ENCODE measurements around the gene KBTBD6. TPM values are rescaled to one million over a fixed set of nuclear protein-coding genes. Genes with fewer than 3 reads are reported as not detected.
"Not testable (repeated sequence)": the region's sequence is repeated elsewhere in the genome, so short reads cannot be mapped to it uniquely, and the experiment has no call there.

Gene KBTBD6
- total RNA-seq, 3 donors from 2014 or later (not counting 1 experiment from before 2014, with no cell fraction given) = 1.7 to 3.2 (median 3.1) TPM

GRCh38 chr13:41099986-41100385, 32.6 kb downstream of the KBTBD6 start:
- H3K36me3 Mint-ChIP-seq = no peaks in the 10 kb centered on the region
- Histone ChIP-seq H3K27me3 (ENCODE audit: control insufficient read depth, insufficient read depth, low read length) (no peaks in the 10 kb centered on the region), H3K36me3 (ENCODE audit: control insufficient read depth, insufficient read depth, low read length) (no peaks in the 10 kb centered on the region), H3K4me3 (ENCODE audit: low read length) (no peak overlapping the region), H3K9me3 (ENCODE audit: control insufficient read depth, insufficient read depth, low read length) (no peaks in the 10 kb centered on the region), H3K4me1 (ENCODE audit: control insufficient read depth, insufficient read depth, low read length) (no peaks in the 10 kb centered on the region), H3K27ac (ENCODE audit: low read length) (no peak overlapping the region)
- H3K4me1 Mint-ChIP-seq = no peaks in the 10 kb centered on the region
- no peak for TF ChIP-seq CTCF (IDR thresholded peaks at IDR 0.05)
- no peaks in the 10 kb centered on the region for H3K9me3 Mint-ChIP-seq
- no peak overlapping the region for H3K4me3 Mint-ChIP-seq
- H3K27me3 Mint-ChIP-seq (ENCODE audit: low read depth in 2 of 2) = peaks cover 4 to 16% of the 10 kb centered on the region in 2 donors
- intact Hi-C loops (cut with micrococcal nuclease) = no loop called here
- DNase-seq = no peak
- H3K27ac Mint-ChIP-seq = no peak overlapping the region
- no peak for ATAC-seq

- ATAC-seq = no peak
- no peak overlapping the region for H3K4me3 ChIP-seq (ENCODE audit: low read length)
- H3K9me3 Mint-ChIP-seq = no peaks in the 10 kb centered on the region
- no peaks in the 10 kb centered on the region for H3K4me1 Mint-ChIP-seq
- H3K27me3 Mint-ChIP-seq (ENCODE audit: low read depth in 2 of 2) = peaks cover 4 to 16% of the 10 kb centered on the region in 2 donors
- no peaks in the 10 kb centered on the region for H3K36me3 Mint-ChIP-seq
- no peaks in the 10 kb centered on the region for H3K4me1 ChIP-seq (ENCODE audit: control insufficient read depth, insufficient read depth, low read length)
- H3K36me3 ChIP-seq (ENCODE audit: control insufficient read depth, insufficient read depth, low read length) = no peaks in the 10 kb centered on the region
- no peak overlapping the region for H3K27ac ChIP-seq (ENCODE audit: low read length)
- H3K4me3 Mint-ChIP-seq = no peak overlapping the region
- no peak for DNase-seq
- no peaks in the 10 kb centered on the region for H3K27me3 ChIP-seq (ENCODE audit: control insufficient read depth, insufficient read depth, low read length)
- intact Hi-C loops (cut with micrococcal nuclease) = no loop called here
- no peaks in the 10 kb centered on the region for H3K9me3 ChIP-seq (ENCODE audit: control insufficient read depth, insufficient read depth, low read length)
- WGBS (ENCODE audit: insufficient coverage) = 100% methylated on average over 1 of the region's 1 CpG
- H3K27ac Mint-ChIP-seq = no peak overlapping the region
- no peak for TF ChIP-seq CTCF (IDR thresholded peaks at IDR 0.05)
Observed at GRCh38 chr13:41098761-41099160, 33.8 kb downstream of the KBTBD6 start.

GRCh38 chr13:41095681-41096080, 36.9 kb downstream of the KBTBD6 start:
- H3K36me3 ChIP-seq (ENCODE audit: control insufficient read depth, insufficient read depth, low read length); H3K27ac Mint-ChIP-seq; H3K4me1 Mint-ChIP-seq; H3K4me1 ChIP-seq (ENCODE audit: control insufficient read depth, insufficient read depth, low read length); H3K4me3 ChIP-seq (ENCODE audit: low read length); DNase-seq; H3K4me3 Mint-ChIP-seq; H3K27me3 ChIP-seq (ENCODE audit: control insufficient read depth, insufficient read depth, low read length); ATAC-seq; intact Hi-C loops (cut with micrococcal nuclease); H3K9me3 ChIP-seq (ENCODE audit: control insufficient read depth, insufficient read depth, low read length); H3K27ac ChIP-seq (ENCODE audit: low read length); H3K9me3 Mint-ChIP-seq; H3K36me3 Mint-ChIP-seq: not testable (repeated sequence)
- peaks cover 4 to 16% of the 10 kb centered on the region in 2 donors for H3K27me3 Mint-ChIP-seq (ENCODE audit: low read depth in 2 of 2)
- no CpG with 5 or more reads among the region's 2 CpGs for WGBS (ENCODE audit: insufficient coverage)

- H3K27ac ChIP-seq (ENCODE audit: low read length) = no peak overlapping the region
- Mint-ChIP-seq H3K27me3 (ENCODE audit: low read depth in 2 of 2) (no peaks in the 10 kb centered on the region), H3K4me3 (no peak overlapping the region), H3K4me1 (no peaks in the 10 kb centered on the region), H3K27ac (no peak overlapping the region), H3K36me3 (peaks cover 6% of the 10 kb centered on the region), H3K9me3 (no peaks in the 10 kb centered on the region)
- ATAC-seq (no peak), DNase-seq (no peak)
- no peak overlapping the region for H3K4me3 ChIP-seq (ENCODE audit: low read length)
- 63% methylated on average over 2 of the region's 2 CpGs for WGBS (ENCODE audit: insufficient coverage)
- H3K27me3 ChIP-seq (ENCODE audit: control insufficient read depth, insufficient read depth, low read length) = no peaks in the 10 kb centered on the region
- no peaks in the 10 kb centered on the region for H3K4me1 ChIP-seq (ENCODE audit: control insufficient read depth, insufficient read depth, low read length)
- intact Hi-C loops (cut with micrococcal nuclease) = no loop called here
- H3K9me3 ChIP-seq (ENCODE audit: control insufficient read depth, insufficient read depth, low read length) = no peaks in the 10 kb centered on the region
- no peak for TF ChIP-seq CTCF (IDR thresholded peaks at IDR 0.05)
- H3K36me3 ChIP-seq (ENCODE audit: control insufficient read depth, insufficient read depth, low read length) = peaks cover 20% of the 10 kb centered on the region
Observed at GRCh38 chr13:41085961-41086585, 46.5 kb downstream of the KBTBD6 start.

Measured in natural killer cell (primary cell).